ENCODE data around the gene FPGS. TPM values are rescaled to one million over a fixed set of nuclear protein-coding genes. Genes with fewer than 3 reads are reported as not detected.

FPGS gene
- total RNA-seq, 1 experiment from 2014 or later, result 81.7 TPM

GRCh38 chr9:127803507-127804352 lies 1.0 kb downstream of the FPGS start:
- no peak for DNase-seq (ENCODE audit: low spot score)
- H3K36me3 Mint-ChIP-seq, result peaks cover 15% of the 10 kb centered on the region
- H3K27ac Mint-ChIP-seq, result peak overlapping the region; percentile 98
- ATAC-seq, result no peak
- no peaks in the 10 kb centered on the region for H3K9me3 Mint-ChIP-seq
- H3K27me3 Mint-ChIP-seq (ENCODE audit: low read depth), result no peaks in the 10 kb centered on the region
- peak overlapping the region; percentile 99 for H3K4me3 Mint-ChIP-seq
- CTCF ChIA-PET, result interaction anchor here (1.0 to 2.8 kb wide), 5 partner anchors 33 to 69 kb away, joined by 3 to 13 read pairs (median 4); partner anchors contain the start of genes ENG and TOR2A
- POLR2A ChIA-PET, result interaction anchor here (1.8 kb wide), 1 partner anchor 66 kb away, joined by 9 read pairs; no protein-coding TSS in a partner anchor
- TF ChIP-seq ZNF219 (CRISPR knock-in tag; IDR thresholded peaks at IDR 0.05; ENCODE audit: borderline replicate concordance), result no peak
- TF ChIP-seq ZNF671 (CRISPR knock-in tag; IDR thresholded peaks at IDR 0.05), result 0 out of 2 replicates have a peak, but pooled peaks have one; percentile 39
- peaks cover 8% of the 10 kb centered on the region for H3K4me1 Mint-ChIP-seq

GRCh38 chr9:127805620-127806019 lies 2.9 kb downstream of the FPGS start:
- no peaks in the 10 kb centered on the region for H3K9me3 Mint-ChIP-seq
- peak; percentile 88 for DNase-seq (ENCODE audit: low spot score)
- H3K4me3 Mint-ChIP-seq, result no peak overlapping the region
- no peak for TF ChIP-seq EMX1 (CRISPR knock-in tag; IDR thresholded peaks at IDR 0.05)
- TF ChIP-seq KAT7 (CRISPR knock-in tag; IDR thresholded peaks at IDR 0.05; ENCODE audit: borderline replicate concordance), result no peak
- no peak for TF ChIP-seq SMAD4 (CRISPR knock-in tag; IDR thresholded peaks at IDR 0.05)
- no peak for TF ChIP-seq IRF1 (CRISPR knock-in tag; IDR thresholded peaks at IDR 0.05)
- no peak for TF ChIP-seq USF2 (CRISPR knock-in tag; IDR thresholded peaks at IDR 0.05)
- TF ChIP-seq ELF4 (CRISPR knock-in tag; IDR thresholded peaks at IDR 0.05; ENCODE audit: low read depth), result no peak
- no peak for TF ChIP-seq MAX (CRISPR knock-in tag; IDR thresholded peaks at IDR 0.05)
- no peak for TF ChIP-seq AFF4 (CRISPR knock-in tag; IDR thresholded peaks at IDR 0.05; ENCODE audit: borderline replicate concordance)
- no peak for TF ChIP-seq FOXJ3 (CRISPR knock-in tag; IDR thresholded peaks at IDR 0.05; ENCODE audit: borderline replicate concordance)
- no peak for TF ChIP-seq NR1H2 (CRISPR knock-in tag; IDR thresholded peaks at IDR 0.05)
- TF ChIP-seq IRF2 (CRISPR knock-in tag; IDR thresholded peaks at IDR 0.05; ENCODE audit: borderline replicate concordance, low read depth), result no peak
- TF ChIP-seq ZNF423 (CRISPR knock-in tag; IDR thresholded peaks at IDR 0.05), result no peak
- no peak for TF ChIP-seq PRDM15 (CRISPR knock-in tag; IDR thresholded peaks at IDR 0.05)
- no peak for TF ChIP-seq ATF6 (CRISPR knock-in tag; IDR thresholded peaks at IDR 0.05)
- TF ChIP-seq FOXP1 (CRISPR knock-in tag; IDR thresholded peaks at IDR 0.05; ENCODE audit: borderline replicate concordance), result no peak
- no peak for TF ChIP-seq ESRRA (CRISPR knock-in tag; IDR thresholded peaks at IDR 0.05; ENCODE audit: borderline replicate concordance)
- no peak for TF ChIP-seq PREB (CRISPR knock-in tag; IDR thresholded peaks at IDR 0.05; ENCODE audit: borderline replicate concordance)
- no peak for TF ChIP-seq ETV6 (CRISPR knock-in tag; IDR thresholded peaks at IDR 0.05)
- peak; percentile 32 for ATAC-seq
- 0 out of 2 replicates have a peak overlapping the region, but pooled peaks have one; percentile 95 for H3K27ac Mint-ChIP-seq
- H3K27me3 Mint-ChIP-seq (ENCODE audit: low read depth), result no peaks in the 10 kb centered on the region
- ChIA-PET CTCF (interaction anchor here (0.7 to 1.4 kb wide), 10 partner anchors 9 to 138 kb away, joined by 3 to 6 read pairs (median 3); no protein-coding TSS in a partner anchor), POLR2A (interaction anchor here (0.6 to 0.7 kb wide), 3 partner anchors 10 to 236 kb away, joined by 3 read pairs; no protein-coding TSS in a partner anchor)
- peaks cover 15% of the 10 kb centered on the region for H3K36me3 Mint-ChIP-seq
- peaks cover 8% of the 10 kb centered on the region for H3K4me1 Mint-ChIP-seq

All from WTC11 (cell line).